HepG2 (cell line): Measurements from ENCODE around the gene FAM163A.

Experiments
- CEBPB ChIP-seq: IDR thresholded peaks from 2 replicates; pipeline ENCODE4 v1.6.1; 2011; ENCODE audit warnings: low read depth, low read length, improper control_type of control experiment, borderline replicate concordance
- CREB1 ChIP-seq, 2 experiments: fragments of 450-650 bp in 1 of 2; IDR thresholded peaks; 2 replicates each; pipeline ENCODE4 v1.6.1; 2016 to 2017; ENCODE audit warnings: control low read depth in 1 of 2, mild to moderate bottlenecking in 1 of 2, missing compliant biosample characterization in 1 of 2, missing genetic modification characterization in 1 of 2
- HIC2 ChIP-seq: sonication (generic); formaldehyde crosslinking; IDR thresholded peaks from 2 replicates; pipeline ENCODE4 v1.9.0; 2022; ENCODE audit warnings: low read depth, missing genetic modification reagents
- PBX3 ChIP-seq: sonication (generic); formaldehyde crosslinking; IDR thresholded peaks from 2 replicates; pipeline ENCODE4 v1.8.1; 2023; ENCODE audit warnings: missing genetic modification reagents, inconsistent platforms, borderline replicate concordance
- POLR2A ChIP-seq, 2 experiments: IDR thresholded peaks; 2 replicates each; pipeline ENCODE4 v1.6.1; 2011; ENCODE audit warnings: low read depth in 2 of 2, low read length in 2 of 2, mild to moderate bottlenecking in 1 of 2, moderate library complexity in 1 of 2; ENCODE audit not compliant: insufficient read depth in 1 of 2
- TF ChIP-seq, protein P1 (sequence below): sonication (generic); formaldehyde crosslinking; IDR thresholded peaks from 2 replicates; pipeline ENCODE4 v1.4.0; 2020; ENCODE audit warnings: missing genetic modification reagents, borderline replicate concordance
- TF ChIP-seq, protein P2 (sequence below): sonication (generic); formaldehyde crosslinking; IDR thresholded peaks from 2 replicates; pipeline ENCODE4 v1.5.0; 2020; ENCODE audit warnings: mild to moderate bottlenecking, missing genetic modification reagents, moderate library complexity
- TF ChIP-seq, protein P3 (sequence below): sonication (generic); formaldehyde crosslinking; IDR thresholded peaks from 2 replicates; pipeline ENCODE4 v1.4.0; 2020; ENCODE audit warnings: missing genetic modification reagents

- TF ChIP-seq, protein P1, sequence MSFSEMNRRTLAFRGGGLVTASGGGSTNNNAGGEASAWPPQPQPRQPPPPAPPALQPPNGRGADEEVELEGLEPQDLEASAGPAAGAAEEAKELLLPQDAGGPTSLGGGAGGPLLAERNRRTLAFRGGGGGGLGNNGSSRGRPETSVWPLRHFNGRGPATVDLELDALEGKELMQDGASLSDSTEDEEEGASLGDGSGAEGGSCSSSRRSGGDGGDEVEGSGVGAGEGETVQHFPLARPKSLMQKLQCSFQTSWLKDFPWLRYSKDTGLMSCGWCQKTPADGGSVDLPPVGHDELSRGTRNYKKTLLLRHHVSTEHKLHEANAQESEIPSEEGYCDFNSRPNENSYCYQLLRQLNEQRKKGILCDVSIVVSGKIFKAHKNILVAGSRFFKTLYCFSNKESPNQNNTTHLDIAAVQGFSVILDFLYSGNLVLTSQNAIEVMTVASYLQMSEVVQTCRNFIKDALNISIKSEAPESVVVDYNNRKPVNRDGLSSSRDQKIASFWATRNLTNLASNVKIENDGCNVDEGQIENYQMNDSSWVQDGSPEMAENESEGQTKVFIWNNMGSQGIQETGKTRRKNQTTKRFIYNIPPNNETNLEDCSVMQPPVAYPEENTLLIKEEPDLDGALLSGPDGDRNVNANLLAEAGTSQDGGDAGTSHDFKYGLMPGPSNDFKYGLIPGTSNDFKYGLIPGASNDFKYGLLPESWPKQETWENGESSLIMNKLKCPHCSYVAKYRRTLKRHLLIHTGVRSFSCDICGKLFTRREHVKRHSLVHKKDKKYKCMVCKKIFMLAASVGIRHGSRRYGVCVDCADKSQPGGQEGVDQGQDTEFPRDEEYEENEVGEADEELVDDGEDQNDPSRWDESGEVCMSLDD (CRISPR knock-in tag): no peak
- TF ChIP-seq HIC2 (CRISPR knock-in tag): no peak
- TF ChIP-seq, protein P2, sequence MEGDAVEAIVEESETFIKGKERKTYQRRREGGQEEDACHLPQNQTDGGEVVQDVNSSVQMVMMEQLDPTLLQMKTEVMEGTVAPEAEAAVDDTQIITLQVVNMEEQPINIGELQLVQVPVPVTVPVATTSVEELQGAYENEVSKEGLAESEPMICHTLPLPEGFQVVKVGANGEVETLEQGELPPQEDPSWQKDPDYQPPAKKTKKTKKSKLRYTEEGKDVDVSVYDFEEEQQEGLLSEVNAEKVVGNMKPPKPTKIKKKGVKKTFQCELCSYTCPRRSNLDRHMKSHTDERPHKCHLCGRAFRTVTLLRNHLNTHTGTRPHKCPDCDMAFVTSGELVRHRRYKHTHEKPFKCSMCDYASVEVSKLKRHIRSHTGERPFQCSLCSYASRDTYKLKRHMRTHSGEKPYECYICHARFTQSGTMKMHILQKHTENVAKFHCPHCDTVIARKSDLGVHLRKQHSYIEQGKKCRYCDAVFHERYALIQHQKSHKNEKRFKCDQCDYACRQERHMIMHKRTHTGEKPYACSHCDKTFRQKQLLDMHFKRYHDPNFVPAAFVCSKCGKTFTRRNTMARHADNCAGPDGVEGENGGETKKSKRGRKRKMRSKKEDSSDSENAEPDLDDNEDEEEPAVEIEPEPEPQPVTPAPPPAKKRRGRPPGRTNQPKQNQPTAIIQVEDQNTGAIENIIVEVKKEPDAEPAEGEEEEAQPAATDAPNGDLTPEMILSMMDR (CRISPR knock-in tag): no peak
- TF ChIP-seq PBX3 (CRISPR knock-in tag): no peak
- TF ChIP-seq, protein P3, sequence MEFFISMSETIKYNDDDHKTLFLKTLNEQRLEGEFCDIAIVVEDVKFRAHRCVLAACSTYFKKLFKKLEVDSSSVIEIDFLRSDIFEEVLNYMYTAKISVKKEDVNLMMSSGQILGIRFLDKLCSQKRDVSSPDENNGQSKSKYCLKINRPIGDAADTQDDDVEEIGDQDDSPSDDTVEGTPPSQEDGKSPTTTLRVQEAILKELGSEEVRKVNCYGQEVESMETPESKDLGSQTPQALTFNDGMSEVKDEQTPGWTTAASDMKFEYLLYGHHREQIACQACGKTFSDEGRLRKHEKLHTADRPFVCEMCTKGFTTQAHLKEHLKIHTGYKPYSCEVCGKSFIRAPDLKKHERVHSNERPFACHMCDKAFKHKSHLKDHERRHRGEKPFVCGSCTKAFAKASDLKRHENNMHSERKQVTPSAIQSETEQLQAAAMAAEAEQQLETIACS (CRISPR knock-in tag): no peak
- TF ChIP-seq POLR2A (IDR thresholded peaks at IDR 0.05; ENCODE audit: insufficient read depth in 1 of 2, low read depth in 2 of 2, low read length in 2 of 2): no peak
- no peak for TF ChIP-seq CREB1 (IDR thresholded peaks at IDR 0.05)
- TF ChIP-seq CREB1 (CRISPR knock-in tag; IDR thresholded peaks at IDR 0.05): no peak
- TF ChIP-seq CEBPB: no peak
Observed at GRCh38 chr1:179714623-179715022, 28.5 kb upstream of the FAM163A start.
